ENCODE data around the gene RC3H1. TPM values are rescaled to one million over a fixed set of nuclear protein-coding genes. Genes with fewer than 3 reads are reported as not detected.

Gene RC3H1
- total and polyA plus RNA-seq, 10 of the 15 experiments (the other 5 are each of a cell fraction or from before 2014, with no cell fraction given), result 1.4 to 33.9 (median 11.8) TPM

- Histone ChIP-seq H3K9me3 (replicated peaks; ENCODE audit: control insufficient read depth, insufficient read depth, low read length) (no peaks in the 10 kb centered on the region), H3K4me3 (no peak overlapping the region), H4K20me1 (ENCODE audit: control insufficient read depth, insufficient read depth) (no peaks in the 10 kb centered on the region), H3K4me2 (ENCODE audit: control insufficient read depth, insufficient read depth) (no peak overlapping the region), H3K9ac (ENCODE audit: control insufficient read depth, insufficient read depth, low read length) (no peak overlapping the region), H3K36me3 (ENCODE audit: control insufficient read depth in 2 of 2, insufficient read depth in 2 of 2, low read length in 1 of 2) (no peaks in the 10 kb centered on the region), H2AFZ (ENCODE audit: control insufficient read depth, low read depth, low read length) (no peak overlapping the region), H3K4me1 (ENCODE audit: control insufficient read depth, insufficient read depth, low read length) (peaks cover 6% of the 10 kb centered on the region; the same call in 1 of the 2 replicates), H3K27me3 (replicated peaks in 1 of 2; ENCODE audit: control insufficient read depth in 2 of 2, insufficient read depth in 2 of 2, low read length in 1 of 2) (no peaks in the 10 kb centered on the region), H3K79me2 (ENCODE audit: control insufficient read depth, insufficient read depth, low read length) (no peaks in the 10 kb centered on the region), H3K27ac (ENCODE audit: control insufficient read depth, insufficient read depth) (no peak overlapping the region)
- BruUV-seq (replicated peaks), result no TSS peak
- ChIA-PET POLR2A (no interaction called here), SMC1A (ENCODE audit: uncharacterized antibody, unreplicated experiment) (no interaction called here), CTCF (no interaction called here), RAD21 (ENCODE audit: unreplicated experiment) (no interaction called here)
- WGBS (ENCODE audit: insufficient coverage, insufficient replicate concordance, low lambda C conversion rate, missing lambda C conversion rate), result 82% methylated on average over 2 of the region's 2 CpGs
- ATAC-seq (no peak; the same call in 2 of the 3 replicates), DNase-seq (ENCODE audit: low read depth, low spot score) (no peak), FAIRE-seq (no peak)
- intact Hi-C loops (cut with micrococcal nuclease; ENCODE audit: unreplicated experiment) (no loop called here), in situ Hi-C loops (cut with MboI) (no loop called here)
- TF ChIP-seq SREBF1 (IDR thresholded peaks at IDR 0.05; ENCODE audit: low read length), result no peak
- no peak for TF ChIP-seq ZNF384 (IDR thresholded peaks at IDR 0.05; ENCODE audit: borderline replicate concordance, low read depth, low read length)
- TF ChIP-seq CEBPB (IDR thresholded peaks at IDR 0.05; ENCODE audit: borderline replicate concordance in 1 of 2, low read depth in 2 of 2, low read length in 2 of 2), result no peak
- TF ChIP-seq RAD51 (IDR thresholded peaks at IDR 0.05), result no peak
- no peak for TF ChIP-seq HDAC6 (IDR thresholded peaks at IDR 0.05; ENCODE audit: unreplicated experiment)
- TF ChIP-seq ZNF592 (IDR thresholded peaks at IDR 0.05), result no peak
- TF ChIP-seq ZSCAN29 (IDR thresholded peaks at IDR 0.05), result no peak
These were observed 121.7 kb downstream of the RC3H1 start for GRCh38 chr1:173900427-173900826.
